GM23338 (cell line): ENCODE results near the gene RAB13. TPM values are rescaled to one million over a fixed set of nuclear protein-coding genes. Genes with fewer than 3 reads are reported as not detected.
A peak's percentile ranks its signal among the peaks of the same experiment; 100 is the strongest.

Source experiments
- ATAC-seq: fragments of 200-7000 bp; cut with Tn5 transposase; 3 replicates; pipeline ENCODE4 v1.9.1; 2020
- DNase-seq: peaks from one replicate; pipeline ENCODE4 v3.0.0-alpha.2; 2015; ENCODE audit warnings: low spot score
- H2AFZ ChIP-seq: fragments of 200-600 bp; sonication (generic); 2 replicates; pipeline ENCODE4 v1.8.0; 2016; ENCODE audit warnings: antibody characterized with exemption, mild to moderate bottlenecking, moderate library complexity
- H3F3A ChIP-seq: fragments of 200-600 bp; sonication (generic); replicated peaks from 2 replicates; pipeline ENCODE4 v1.8.0; 2017; ENCODE audit warnings: antibody characterized with exemption, mixed run types, low read depth
- H3K27ac ChIP-seq: fragments of 200-600 bp; sonication (generic); 2 replicates; pipeline ENCODE4 v1.6.1; 2016; ENCODE audit warnings: low read depth
- H3K27me3 ChIP-seq: fragments of 200-600 bp; sonication (generic); 2 replicates; pipeline ENCODE4 v1.8.0; 2016; ENCODE audit warnings: mild to moderate bottlenecking, mixed run types, moderate library complexity; ENCODE audit not compliant: insufficient read depth
- H3K36me3 ChIP-seq: fragments of 200-600 bp; sonication (generic); 2 replicates; pipeline ENCODE4 v1.8.0; 2016; ENCODE audit warnings: mild to moderate bottlenecking; ENCODE audit not compliant: insufficient read depth
- H3K4me1 ChIP-seq: fragments of 200-600 bp; sonication (generic); 2 replicates; pipeline ENCODE4 v1.8.0; 2016; ENCODE audit warnings: mild to moderate bottlenecking, moderate library complexity; ENCODE audit not compliant: insufficient read depth
- H3K4me2 ChIP-seq: fragments of 200-600 bp; sonication (generic); 2 replicates; pipeline ENCODE4 v1.7.1; 2017; ENCODE audit warnings: mixed run types
- H3K4me3 ChIP-seq: fragments of 200-600 bp; sonication (generic); 2 replicates; pipeline ENCODE4 v1.6.1; 2016; ENCODE audit warnings: mixed run types
- H3K79me2 ChIP-seq: fragments of 200-600 bp; sonication (generic); replicated peaks from 2 replicates; pipeline ENCODE4 v1.8.0; 2017; ENCODE audit warnings: mild to moderate bottlenecking; ENCODE audit not compliant: insufficient read depth
- H3K9me2 ChIP-seq: fragments of 200-600 bp; sonication (generic); 2 replicates; pipeline ENCODE4 v1.8.0; 2017; ENCODE audit not compliant: insufficient read depth
- H4K20me1 ChIP-seq: fragments of 200-600 bp; sonication (generic); replicated peaks from 2 replicates; pipeline ENCODE4 v1.8.0; 2017; ENCODE audit warnings: mild to moderate bottlenecking; ENCODE audit not compliant: insufficient read depth
- H3K27ac Mint-ChIP-seq: 2 replicates; pipeline ENCODE4 v1.8.0; 2020; ENCODE audit warnings: inconsistent platforms, mild to moderate bottlenecking, moderate library complexity, mixed read lengths
- H3K27me3 Mint-ChIP-seq: 3 replicates; pipeline ENCODE4 v1.8.0; 2022; ENCODE audit warnings: low read depth, mild to moderate bottlenecking, moderate library complexity, mixed read lengths, inconsistent platforms; ENCODE audit not compliant: insufficient read depth, poor library complexity
- H3K36me3 Mint-ChIP-seq: 3 replicates; pipeline ENCODE4 v1.8.0; 2021; ENCODE audit warnings: low read depth, mild to moderate bottlenecking, inconsistent platforms, moderate library complexity, mixed read lengths
- H3K4me1 Mint-ChIP-seq: 3 replicates; pipeline ENCODE4 v1.8.0; 2020; ENCODE audit warnings: mild to moderate bottlenecking, inconsistent platforms, mixed read lengths
- H3K4me3 Mint-ChIP-seq: 3 replicates; pipeline ENCODE4 v1.8.0; 2021; ENCODE audit warnings: moderate library complexity, mild to moderate bottlenecking, inconsistent platforms, mixed read lengths
- H3K9me3 Mint-ChIP-seq: 3 replicates; pipeline ENCODE4 v1.8.0; 2020; ENCODE audit warnings: moderate library complexity, mild to moderate bottlenecking, inconsistent platforms, mixed read lengths
- CREB1 ChIP-seq: fragments of 250-450 bp; sonication (Bioruptor Pico); IDR thresholded peaks from 2 replicates; pipeline ENCODE4 v1.5.0; 2020; ENCODE audit warnings: low read depth, mild to moderate bottlenecking, moderate library complexity
- EZH2 ChIP-seq: fragments of 200-600 bp; sonication (generic); IDR thresholded peaks from one replicate; pipeline ENCODE4 v1.8.0; 2017; ENCODE audit warnings: antibody characterized with exemption, mild to moderate bottlenecking, low read depth; ENCODE audit not compliant: unreplicated experiment
- EZH2phosphoT487 ChIP-seq: fragments of 200-600 bp; sonication (generic); IDR thresholded peaks from one replicate; pipeline ENCODE4 v1.8.1; 2018; ENCODE audit warnings: antibody characterized with exemption; ENCODE audit not compliant: unreplicated experiment
- JUNB ChIP-seq: IDR thresholded peaks from one replicate; pipeline ENCODE4 v1.6.1; 2016; ENCODE audit warnings: antibody characterized with exemption; ENCODE audit not compliant: unreplicated experiment
- REST ChIP-seq: IDR thresholded peaks from one replicate; pipeline ENCODE4 v1.6.1; 2018; ENCODE audit warnings: antibody characterized with exemption; ENCODE audit not compliant: unreplicated experiment
- ZNF114 ChIP-seq: fragments of 250-450 bp; sonication (Bioruptor Pico); IDR thresholded peaks from 2 replicates; pipeline ENCODE4 v1.5.0; 2020; ENCODE audit warnings: mild to moderate bottlenecking, moderate library complexity
- ZNF331 ChIP-seq: fragments of 250-450 bp; sonication (Bioruptor Pico); IDR thresholded peaks from 2 replicates; pipeline ENCODE4 v1.5.0; 2020; ENCODE audit warnings: low read depth, mild to moderate bottlenecking, moderate library complexity
- polyA plus RNA-seq: library from polyadenylated mRNA; unstranded; fragments of >200 nt; fragmentation: Nextera tagmentation; extraction: Ambion mirVana; gene quantifications from 2 replicates; pipeline ENCODE4 v1.2.1, GENCODE V29; 2016
- total RNA-seq: library from RNA; depleted of rRNA; stranded (reverse); fragments of >200 nt; shearing (Covaris generic); gene quantifications from 2 replicates; pipeline ENCODE4 v1.2.3, GENCODE V29; 2014
- TF ChIP-seq, protein P1 (sequence below): fragments of 250-450 bp; sonication (Bioruptor Pico); IDR thresholded peaks from 2 replicates; pipeline ENCODE4 v1.5.0; 2020; ENCODE audit warnings: mild to moderate bottlenecking, moderate library complexity
- TF ChIP-seq, protein P2 (sequence below), 2 experiments: fragments of 200-600 bp in 1 of 2; sonication (generic) in 1 of 2; conservative IDR thresholded peaks; 2 replicates each; pipeline versions ENCODE4 v1.5.1 to v1.6.1; 2016 to 2017; ENCODE audit warnings: antibody characterized with exemption in 2 of 2, low read depth in 2 of 2, mild to moderate bottlenecking in 2 of 2, moderate library complexity in 1 of 2
- TF ChIP-seq, protein P3 (sequence below): IDR thresholded peaks from 2 replicates; pipeline ENCODE4 v1.6.1; 2016; ENCODE audit warnings: antibody characterized with exemption

The RAB13 gene
- total and polyA plus RNA-seq, 2 experiments from 2014 or later: 38.6 to 171 TPM

DNA sequence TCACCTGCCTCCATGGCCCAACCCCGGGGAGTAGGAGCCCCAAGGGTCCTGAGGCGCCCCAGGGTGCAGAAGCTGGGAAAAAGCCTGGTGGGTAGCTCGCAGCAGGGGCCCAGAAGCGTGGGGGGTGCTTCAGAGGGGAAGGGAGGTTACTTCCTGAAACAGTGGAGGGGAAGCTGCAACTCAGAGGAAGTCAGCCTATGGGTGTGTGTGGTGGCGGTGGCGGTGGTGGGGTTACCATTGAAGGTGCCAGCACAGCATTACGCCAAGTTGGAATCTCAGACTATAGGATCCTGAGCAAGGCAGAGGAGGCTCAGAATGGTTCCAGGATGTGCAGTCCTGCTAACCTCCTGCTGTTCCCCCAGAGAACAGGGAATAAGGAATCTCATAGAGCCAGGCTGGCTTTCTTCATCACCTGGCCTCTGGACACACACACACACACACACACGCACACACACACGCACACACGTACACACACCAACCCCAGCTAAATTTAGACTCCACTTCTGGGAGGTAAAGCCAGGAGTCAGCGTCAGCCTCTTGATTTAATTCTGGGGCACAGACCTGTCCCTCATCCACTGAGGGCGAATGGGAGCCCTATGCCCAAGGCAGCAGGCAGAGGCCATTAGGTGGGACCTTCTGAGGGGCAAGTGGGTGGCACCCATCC is 40.9 kb downstream of the RAB13 start (continued):
- TF ChIP-seq, protein P1, sequence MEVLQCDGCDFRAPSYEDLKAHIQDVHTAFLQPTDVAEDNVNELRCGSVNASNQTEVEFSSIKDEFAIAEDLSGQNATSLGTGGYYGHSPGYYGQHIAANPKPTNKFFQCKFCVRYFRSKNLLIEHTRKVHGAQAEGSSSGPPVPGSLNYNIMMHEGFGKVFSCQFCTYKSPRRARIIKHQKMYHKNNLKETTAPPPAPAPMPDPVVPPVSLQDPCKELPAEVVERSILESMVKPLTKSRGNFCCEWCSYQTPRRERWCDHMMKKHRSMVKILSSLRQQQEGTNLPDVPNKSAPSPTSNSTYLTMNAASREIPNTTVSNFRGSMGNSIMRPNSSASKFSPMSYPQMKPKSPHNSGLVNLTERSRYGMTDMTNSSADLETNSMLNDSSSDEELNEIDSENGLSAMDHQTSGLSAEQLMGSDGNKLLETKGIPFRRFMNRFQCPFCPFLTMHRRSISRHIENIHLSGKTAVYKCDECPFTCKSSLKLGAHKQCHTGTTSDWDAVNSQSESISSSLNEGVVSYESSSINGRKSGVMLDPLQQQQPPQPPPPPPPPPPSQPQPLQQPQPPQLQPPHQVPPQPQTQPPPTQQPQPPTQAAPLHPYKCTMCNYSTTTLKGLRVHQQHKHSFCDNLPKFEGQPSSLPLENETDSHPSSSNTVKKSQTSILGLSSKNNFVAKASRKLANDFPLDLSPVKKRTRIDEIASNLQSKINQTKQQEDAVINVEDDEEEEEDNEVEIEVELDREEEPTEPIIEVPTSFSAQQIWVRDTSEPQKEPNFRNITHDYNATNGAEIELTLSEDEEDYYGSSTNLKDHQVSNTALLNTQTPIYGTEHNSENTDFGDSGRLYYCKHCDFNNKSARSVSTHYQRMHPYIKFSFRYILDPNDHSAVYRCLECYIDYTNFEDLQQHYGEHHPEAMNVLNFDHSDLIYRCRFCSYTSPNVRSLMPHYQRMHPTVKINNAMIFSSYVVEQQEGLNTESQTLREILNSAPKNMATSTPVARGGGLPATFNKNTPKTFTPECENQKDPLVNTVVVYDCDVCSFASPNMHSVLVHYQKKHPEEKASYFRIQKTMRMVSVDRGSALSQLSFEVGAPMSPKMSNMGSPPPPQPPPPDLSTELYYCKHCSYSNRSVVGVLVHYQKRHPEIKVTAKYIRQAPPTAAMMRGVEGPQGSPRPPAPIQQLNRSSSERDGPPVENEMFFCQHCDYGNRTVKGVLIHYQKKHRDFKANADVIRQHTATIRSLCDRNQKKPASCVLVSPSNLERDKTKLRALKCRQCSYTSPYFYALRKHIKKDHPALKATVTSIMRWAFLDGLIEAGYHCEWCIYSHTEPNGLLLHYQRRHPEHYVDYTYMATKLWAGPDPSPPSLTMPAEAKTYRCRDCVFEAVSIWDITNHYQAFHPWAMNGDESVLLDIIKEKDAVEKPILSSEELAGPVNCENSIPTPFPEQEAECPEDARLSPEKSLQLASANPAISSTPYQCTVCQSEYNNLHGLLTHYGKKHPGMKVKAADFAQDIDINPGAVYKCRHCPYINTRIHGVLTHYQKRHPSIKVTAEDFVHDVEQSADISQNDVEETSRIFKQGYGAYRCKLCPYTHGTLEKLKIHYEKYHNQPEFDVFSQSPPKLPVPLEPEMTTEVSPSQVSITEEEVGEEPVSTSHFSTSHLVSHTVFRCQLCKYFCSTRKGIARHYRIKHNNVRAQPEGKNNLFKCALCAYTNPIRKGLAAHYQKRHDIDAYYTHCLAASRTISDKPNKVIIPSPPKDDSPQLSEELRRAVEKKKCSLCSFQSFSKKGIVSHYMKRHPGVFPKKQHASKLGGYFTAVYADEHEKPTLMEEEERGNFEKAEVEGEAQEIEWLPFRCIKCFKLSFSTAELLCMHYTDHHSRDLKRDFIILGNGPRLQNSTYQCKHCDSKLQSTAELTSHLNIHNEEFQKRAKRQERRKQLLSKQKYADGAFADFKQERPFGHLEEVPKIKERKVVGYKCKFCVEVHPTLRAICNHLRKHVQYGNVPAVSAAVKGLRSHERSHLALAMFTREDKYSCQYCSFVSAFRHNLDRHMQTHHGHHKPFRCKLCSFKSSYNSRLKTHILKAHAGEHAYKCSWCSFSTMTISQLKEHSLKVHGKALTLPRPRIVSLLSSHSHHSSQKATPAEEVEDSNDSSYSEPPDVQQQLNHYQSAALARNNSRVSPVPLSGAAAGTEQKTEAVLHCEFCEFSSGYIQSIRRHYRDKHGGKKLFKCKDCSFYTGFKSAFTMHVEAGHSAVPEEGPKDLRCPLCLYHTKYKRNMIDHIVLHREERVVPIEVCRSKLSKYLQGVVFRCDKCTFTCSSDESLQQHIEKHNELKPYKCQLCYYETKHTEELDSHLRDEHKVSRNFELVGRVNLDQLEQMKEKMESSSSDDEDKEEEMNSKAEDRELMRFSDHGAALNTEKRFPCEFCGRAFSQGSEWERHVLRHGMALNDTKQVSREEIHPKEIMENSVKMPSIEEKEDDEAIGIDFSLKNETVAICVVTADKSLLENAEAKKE: no peak

DNA sequence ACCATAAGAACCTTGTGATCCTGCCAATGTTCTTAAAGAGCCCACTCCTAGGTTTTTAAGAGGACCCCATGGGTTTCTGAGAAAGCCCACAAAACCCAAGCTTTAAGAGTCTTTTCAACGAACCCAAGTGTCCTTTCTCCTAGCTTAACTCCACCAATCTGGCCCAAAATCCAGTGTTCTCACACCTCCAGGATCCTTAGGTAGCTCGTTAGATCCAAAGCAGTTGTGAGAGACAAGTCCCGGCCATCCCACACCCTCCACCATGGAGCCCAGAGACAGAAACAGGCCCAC is 41.4 kb downstream of the RAB13 start:
- Histone ChIP-seq H2AFZ (no peak overlapping the region), H3K4me1 (peaks cover 10% of the 10 kb centered on the region; the same call in 1 of the 2 replicates), H3K9me2 (no peaks in the 10 kb centered on the region), H3K27ac (no peak overlapping the region), H3K27me3 (no peaks in the 10 kb centered on the region), H3K4me2 (peak overlapping the region; percentile 99), H3K79me2 (peaks cover 16% of the 10 kb centered on the region), H4K20me1 (0 out of 2 replicates have a peak, but pooled peaks cover 3% of the 10 kb centered on the region), H3K36me3 (0 out of 2 replicates have a peak, but pooled peaks cover 7% of the 10 kb centered on the region), H3F3A (peaks cover 5% of the 10 kb centered on the region; the same call in 1 of the 2 replicates), H3K4me3 (peak overlapping the region; percentile 95)
- DNase-seq: no peak
- no peak for ATAC-seq
- Mint-ChIP-seq H3K27me3 (peaks cover 17% of the 10 kb centered on the region), H3K4me1 (peaks cover 18% of the 10 kb centered on the region), H3K4me3 (peak overlapping the region; percentile 87), H3K36me3 (peaks cover 44% of the 10 kb centered on the region), H3K9me3 (no peaks in the 10 kb centered on the region; the same call in 2 of the 3 replicates), H3K27ac (no peak overlapping the region)
- no peak for TF ChIP-seq ZNF114
- TF ChIP-seq REST: no peak
- TF ChIP-seq, protein P2, sequence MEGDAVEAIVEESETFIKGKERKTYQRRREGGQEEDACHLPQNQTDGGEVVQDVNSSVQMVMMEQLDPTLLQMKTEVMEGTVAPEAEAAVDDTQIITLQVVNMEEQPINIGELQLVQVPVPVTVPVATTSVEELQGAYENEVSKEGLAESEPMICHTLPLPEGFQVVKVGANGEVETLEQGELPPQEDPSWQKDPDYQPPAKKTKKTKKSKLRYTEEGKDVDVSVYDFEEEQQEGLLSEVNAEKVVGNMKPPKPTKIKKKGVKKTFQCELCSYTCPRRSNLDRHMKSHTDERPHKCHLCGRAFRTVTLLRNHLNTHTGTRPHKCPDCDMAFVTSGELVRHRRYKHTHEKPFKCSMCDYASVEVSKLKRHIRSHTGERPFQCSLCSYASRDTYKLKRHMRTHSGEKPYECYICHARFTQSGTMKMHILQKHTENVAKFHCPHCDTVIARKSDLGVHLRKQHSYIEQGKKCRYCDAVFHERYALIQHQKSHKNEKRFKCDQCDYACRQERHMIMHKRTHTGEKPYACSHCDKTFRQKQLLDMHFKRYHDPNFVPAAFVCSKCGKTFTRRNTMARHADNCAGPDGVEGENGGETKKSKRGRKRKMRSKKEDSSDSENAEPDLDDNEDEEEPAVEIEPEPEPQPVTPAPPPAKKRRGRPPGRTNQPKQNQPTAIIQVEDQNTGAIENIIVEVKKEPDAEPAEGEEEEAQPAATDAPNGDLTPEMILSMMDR (conservative IDR thresholded peaks at IDR 0.05; ENCODE audit: low read depth in 2 of 2): no peak
- TF ChIP-seq CREB1 (CRISPR knock-in tag): no peak
- no peak for TF ChIP-seq JUNB
- TF ChIP-seq, protein P3, sequence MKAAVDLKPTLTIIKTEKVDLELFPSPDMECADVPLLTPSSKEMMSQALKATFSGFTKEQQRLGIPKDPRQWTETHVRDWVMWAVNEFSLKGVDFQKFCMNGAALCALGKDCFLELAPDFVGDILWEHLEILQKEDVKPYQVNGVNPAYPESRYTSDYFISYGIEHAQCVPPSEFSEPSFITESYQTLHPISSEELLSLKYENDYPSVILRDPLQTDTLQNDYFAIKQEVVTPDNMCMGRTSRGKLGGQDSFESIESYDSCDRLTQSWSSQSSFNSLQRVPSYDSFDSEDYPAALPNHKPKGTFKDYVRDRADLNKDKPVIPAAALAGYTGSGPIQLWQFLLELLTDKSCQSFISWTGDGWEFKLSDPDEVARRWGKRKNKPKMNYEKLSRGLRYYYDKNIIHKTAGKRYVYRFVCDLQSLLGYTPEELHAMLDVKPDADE: no peak
- no peak for TF ChIP-seq ZNF331 (CRISPR knock-in tag)
- no peak for TF ChIP-seq EZH2phosphoT487
- TF ChIP-seq EZH2: no peak
